Body of pancreas (tissue), 4 donors: Measurements from ENCODE around the gene TSLP. TPM values are rescaled to one million over a fixed set of nuclear protein-coding genes. Genes with fewer than 3 reads are reported as not detected.

Experiments
- ATAC-seq: fragments of 150-250 bp; one replicate; pipeline ENCODE4 v1.9.1; 2016
- DNase-seq, 4 donors: peaks; one replicate each; pipeline ENCODE4 v3.0.0-alpha.2; 2019
- H3K27ac ChIP-seq, 4 donors: fragments of 200-600 bp; sonication (generic); 1 replicate in 3 of 4; 2 replicates in 1 of 4; pipeline versions ENCODE4 v1.5.1 to v1.6.1; 2016 to 2019; ENCODE audit warnings: mild to moderate bottlenecking in 1 of 4, mixed read lengths in 1 of 4, moderate library complexity in 1 of 4
- H3K27me3 ChIP-seq, 2 donors: fragments of 200-600 bp; sonication (generic); one replicate each; pipeline ENCODE4 v1.6.0; 2016; ENCODE audit warnings: mild to moderate bottlenecking in 1 of 2
- H3K36me3 ChIP-seq, 2 donors: fragments of 200-600 bp; sonication (generic); replicated peaks in 1 of 2; 2 replicates each; pipeline ENCODE4 v1.5.1; 2016; ENCODE audit warnings: low read depth in 2 of 2; ENCODE audit not compliant: insufficient read depth in 1 of 2
- H3K4me1 ChIP-seq: fragments of 200-600 bp; sonication (generic); one replicate; pipeline ENCODE4 v1.6.0; 2016
- H3K4me3 ChIP-seq, 2 donors: fragments of 200-600 bp; sonication (generic); 1 replicate in 1 of 2; 2 replicates in 1 of 2; pipeline ENCODE4 v1.5.1; 2016 to 2019
- H3K9me3 ChIP-seq, 3 donors: fragments of 200-600 bp; sonication (generic); 1 replicate in 2 of 3; 2 replicates in 1 of 3; pipeline ENCODE4 v1.5.1; 2016
- CTCF ChIP-seq, 7 experiments: fragments of 450-650 bp in 4 of 7; fragments of 200-600 bp in 3 of 7; sonication (generic) in 3 of 7; IDR thresholded peaks; one replicate each; pipeline ENCODE4 v1.5.1; 2016 to 2019; ENCODE audit warnings: antibody characterized with exemption in 7 of 7
- POLR2A ChIP-seq, 3 donors: fragments of 450-650 bp; IDR thresholded peaks; one replicate each; pipeline ENCODE4 v1.6.1; 2016; ENCODE audit warnings: antibody characterized with exemption in 3 of 3, mild to moderate bottlenecking in 2 of 3
- WGBS, 2 donors: methylation state at CpG; one replicate each; pipeline ENCODE4 v1.1.5; 2017; 5-methylcytosine and 5-hydroxymethylcytosine counted together
- intact Hi-C: fragments of 100-400 bp; cut with DNase I; formaldehyde crosslinking; loops from one replicate; pipeline ENCODE4 v1.15.1; 2023
- total RNA-seq, 2 donors: library from RNA; depleted of rRNA; stranded (reverse); fragments of >200 nt; gene quantifications; one replicate each; pipeline ENCODE4 v1.1.0, GENCODE V29; 2016

The TSLP gene
- total RNA-seq, 2 donors from 2014 or later = 0.26 TPM; not detected in 1

DNA sequence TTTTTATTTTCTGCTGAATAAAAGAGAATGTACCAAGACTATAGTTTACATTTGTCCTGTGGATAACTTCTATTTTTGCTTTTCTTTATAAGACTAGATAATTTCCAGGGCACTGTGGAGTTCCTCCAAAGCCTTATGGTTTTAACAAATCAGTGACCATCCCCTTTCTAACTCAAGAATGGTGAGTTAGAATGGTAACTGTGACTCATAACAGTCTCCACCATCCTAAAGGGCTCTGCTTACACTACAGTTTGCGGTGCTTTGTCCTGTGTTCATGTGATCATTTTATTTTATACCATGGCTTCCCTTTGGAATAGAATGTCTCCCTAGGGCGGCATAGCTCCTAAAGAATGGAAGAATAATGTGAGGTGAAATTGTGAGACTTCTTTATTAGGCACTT, 50.9 kb downstream of the TSLP start:
- Histone ChIP-seq H3K4me1 (no peaks in the 10 kb centered on the region), H3K4me3 (no peak overlapping the region), H3K27me3 (no peaks in the 10 kb centered on the region), H3K27ac (no peak overlapping the region), H3K9me3 (no peaks in the 10 kb centered on the region), H3K36me3 (peaks cover 6 to 42% of the 10 kb centered on the region in 2 donors)
- TF ChIP-seq CTCF (IDR thresholded peaks at IDR 0.05) = no peak
- TF ChIP-seq POLR2A (IDR thresholded peaks at IDR 0.05) = no peak
- DNase-seq (no peak), ATAC-seq (no peak)
- intact Hi-C loops = no loop called here
- WGBS, 2 donors = 67 to 74% methylated on average over 2 of the region's 2 CpGs

DNA sequence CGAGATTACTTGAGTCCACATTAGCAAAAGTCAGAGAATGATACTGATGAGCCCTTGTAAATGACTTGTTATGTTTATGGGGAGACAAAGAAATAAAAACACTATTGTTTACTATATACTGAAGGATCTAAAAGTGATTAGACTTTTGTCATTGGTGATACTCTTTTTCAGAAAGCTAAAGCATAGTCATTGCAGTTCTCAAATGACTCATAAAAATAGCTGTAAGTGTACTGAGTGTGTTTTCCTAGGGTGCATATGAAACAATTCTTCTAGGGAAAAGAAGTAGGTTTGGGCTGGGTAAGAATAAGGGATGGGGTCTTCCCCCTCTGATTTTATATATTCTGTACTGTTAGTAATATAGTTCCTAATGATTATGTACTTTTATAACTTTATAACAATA, 53.3 kb downstream of the TSLP start:
- H3K36me3 ChIP-seq = peaks cover 6 to 38% of the 10 kb centered on the region in 2 donors

GRCh38 chr5:111126896-111127295, 55.4 kb downstream of the TSLP start:
- Histone ChIP-seq H3K36me3 (peaks cover 0 to 26% of the 10 kb centered on the region in 2 donors), H3K9me3 (no peaks in the 10 kb centered on the region), H3K4me1 (no peaks in the 10 kb centered on the region), H3K4me3 (no peak overlapping the region), H3K27me3 (no peaks in the 10 kb centered on the region), H3K27ac (no peak overlapping the region)
- ATAC-seq = no peak
- no peak for DNase-seq
- TF ChIP-seq POLR2A (IDR thresholded peaks at IDR 0.05) (no peak), CTCF (IDR thresholded peaks at IDR 0.05) (no peak)
- WGBS, 2 donors = 92 to 95% methylated on average over 3 of the region's 3 CpGs
- intact Hi-C loops = no loop called here

More for the DNA sequence above, 53.3 kb downstream of the TSLP start:
- no peak for ATAC-seq
- Histone ChIP-seq H3K27ac (no peak overlapping the region), H3K9me3 (no peaks in the 10 kb centered on the region), H3K4me1 (no peaks in the 10 kb centered on the region), H3K27me3 (no peaks in the 10 kb centered on the region), H3K4me3 (no peak overlapping the region)
- no peak for DNase-seq
- intact Hi-C loops = no loop called here
- WGBS, 2 donors = 89 to 95% methylated on average over 1 of the region's 1 CpG
- TF ChIP-seq POLR2A (IDR thresholded peaks at IDR 0.05) (no peak), CTCF (IDR thresholded peaks at IDR 0.05) (no peak)

Other genes starting within 250 kb of the TSLP start
- 10 to 100 TPM; 11.9 to 16.1 TPM for gene WDR36, start 20.6 kb downstream of the TSLP start, total RNA-seq
- gene CAMK4, start 152.7 kb downstream of the TSLP start, total RNA-seq = under 1 TPM in 1 of 2 donors, not detected in 1; 0.78 TPM